Measurements from ENCODE around the gene RANBP6.
"Not testable (repeated sequence)": the region's sequence is repeated elsewhere in the genome, so short reads cannot be mapped to it uniquely, and the experiment has no call there.

Gene RANBP6

DNA sequence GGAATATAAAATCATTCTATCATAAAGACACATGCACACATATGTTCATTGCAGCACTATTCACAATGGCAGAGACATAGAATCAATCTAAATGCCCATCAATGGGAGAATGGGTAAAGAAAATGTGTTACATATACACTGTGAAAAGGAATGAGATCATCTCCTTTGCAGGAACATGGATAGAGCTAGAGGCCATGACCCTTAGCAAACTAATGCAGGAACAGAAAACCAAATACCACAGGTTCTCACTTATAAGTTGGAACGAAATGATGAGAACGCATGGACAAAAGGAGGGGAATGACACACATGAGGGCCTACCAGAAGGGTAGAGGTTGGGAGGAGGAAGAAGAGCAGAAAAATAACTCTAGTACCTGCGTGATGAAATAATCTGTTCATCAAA is 21.0 kb upstream of the RANBP6 start:
- H3K79me2 ChIP-seq (ENCODE audit: insufficient read depth, low read length) = no peaks in the 10 kb centered on the region
- no peaks in the 10 kb centered on the region for H4K20me1 ChIP-seq (ENCODE audit: insufficient read depth, low read length)
- H3K27me3 ChIP-seq (ENCODE audit: insufficient read depth, low read length) = no peaks in the 10 kb centered on the region; the same call in 1 of the 2 replicates
- H3K4me2 ChIP-seq (ENCODE audit: low read length) = no peak overlapping the region
- no peak overlapping the region for H3K27ac ChIP-seq (ENCODE audit: low read depth, low read length, poor library complexity, severe bottlenecking)
- H3K4me3 ChIP-seq (ENCODE audit: low read depth, low read length, poor library complexity, severe bottlenecking) = no peak overlapping the region
- no peak overlapping the region for H3K9ac ChIP-seq (ENCODE audit: low read length)
- no peaks in the 10 kb centered on the region for H3K9me2 ChIP-seq (ENCODE audit: low read depth, low read length)
- no peaks in the 10 kb centered on the region for H3K4me1 ChIP-seq (ENCODE audit: insufficient read depth, low read length, severe bottlenecking)
- no peak overlapping the region for H2AFZ ChIP-seq (ENCODE audit: low read length)
- no peaks in the 10 kb centered on the region for H3K36me3 ChIP-seq (ENCODE audit: insufficient read depth, low read length)
- TF ChIP-seq EZH2 (IDR thresholded peaks at IDR 0.05; ENCODE audit: borderline replicate concordance, low read length) = no peak
- H3K9me3 ChIP-seq (ENCODE audit: low read length) = no peaks in the 10 kb centered on the region
- H3F3A ChIP-seq (ENCODE audit: insufficient read depth, low read length) = no peaks in the 10 kb centered on the region

DNA sequence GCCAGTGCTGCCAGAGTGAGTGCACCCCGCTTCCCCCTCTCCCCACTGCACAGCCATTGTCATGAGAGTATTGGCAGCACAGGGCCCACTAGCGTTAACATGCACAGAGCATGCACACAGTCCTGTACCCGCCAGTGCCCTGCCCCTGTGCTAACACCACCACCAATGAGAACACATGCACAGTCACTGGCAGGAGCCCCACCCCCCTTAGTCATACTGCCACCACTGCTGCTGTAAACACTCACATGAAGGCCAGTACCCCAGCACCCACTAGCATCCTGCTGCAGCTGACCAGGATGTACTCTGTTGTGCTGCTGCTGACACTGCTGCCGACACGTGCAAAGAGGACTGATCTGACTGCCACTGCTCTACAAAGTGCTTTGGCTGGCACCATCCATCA is 19.5 kb upstream of the RANBP6 start:
- H4K20me1 ChIP-seq (ENCODE audit: insufficient read depth, low read length) = no peaks in the 10 kb centered on the region
- H3K9ac ChIP-seq (ENCODE audit: low read length) = no peak overlapping the region
- no peaks in the 10 kb centered on the region for H3F3A ChIP-seq (ENCODE audit: insufficient read depth, low read length)
- H3K27me3 ChIP-seq (ENCODE audit: insufficient read depth, low read length) = no peaks in the 10 kb centered on the region; the same call in 1 of the 2 replicates
- H3K79me2 ChIP-seq (ENCODE audit: insufficient read depth, low read length) = no peaks in the 10 kb centered on the region
- H3K9me3 ChIP-seq (ENCODE audit: low read length) = no peaks in the 10 kb centered on the region
- no peaks in the 10 kb centered on the region for H3K9me2 ChIP-seq (ENCODE audit: low read depth, low read length)
- no peak overlapping the region for H3K4me2 ChIP-seq (ENCODE audit: low read length)
- H3K27ac ChIP-seq (ENCODE audit: low read depth, low read length, poor library complexity, severe bottlenecking) = no peak overlapping the region
- no peak overlapping the region for H3K4me3 ChIP-seq (ENCODE audit: low read depth, low read length, poor library complexity, severe bottlenecking)
- no peak overlapping the region for H2AFZ ChIP-seq (ENCODE audit: low read length)
- TF ChIP-seq EZH2 (IDR thresholded peaks at IDR 0.05; ENCODE audit: borderline replicate concordance, low read length) = no peak
- TF ChIP-seq, protein P1, sequence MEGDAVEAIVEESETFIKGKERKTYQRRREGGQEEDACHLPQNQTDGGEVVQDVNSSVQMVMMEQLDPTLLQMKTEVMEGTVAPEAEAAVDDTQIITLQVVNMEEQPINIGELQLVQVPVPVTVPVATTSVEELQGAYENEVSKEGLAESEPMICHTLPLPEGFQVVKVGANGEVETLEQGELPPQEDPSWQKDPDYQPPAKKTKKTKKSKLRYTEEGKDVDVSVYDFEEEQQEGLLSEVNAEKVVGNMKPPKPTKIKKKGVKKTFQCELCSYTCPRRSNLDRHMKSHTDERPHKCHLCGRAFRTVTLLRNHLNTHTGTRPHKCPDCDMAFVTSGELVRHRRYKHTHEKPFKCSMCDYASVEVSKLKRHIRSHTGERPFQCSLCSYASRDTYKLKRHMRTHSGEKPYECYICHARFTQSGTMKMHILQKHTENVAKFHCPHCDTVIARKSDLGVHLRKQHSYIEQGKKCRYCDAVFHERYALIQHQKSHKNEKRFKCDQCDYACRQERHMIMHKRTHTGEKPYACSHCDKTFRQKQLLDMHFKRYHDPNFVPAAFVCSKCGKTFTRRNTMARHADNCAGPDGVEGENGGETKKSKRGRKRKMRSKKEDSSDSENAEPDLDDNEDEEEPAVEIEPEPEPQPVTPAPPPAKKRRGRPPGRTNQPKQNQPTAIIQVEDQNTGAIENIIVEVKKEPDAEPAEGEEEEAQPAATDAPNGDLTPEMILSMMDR (IDR thresholded peaks at IDR 0.05; ENCODE audit: low read length) = no peak
- H3K4me1 ChIP-seq (ENCODE audit: insufficient read depth, low read length, severe bottlenecking) = no peaks in the 10 kb centered on the region
- no peaks in the 10 kb centered on the region for H3K36me3 ChIP-seq (ENCODE audit: insufficient read depth, low read length)

DNA sequence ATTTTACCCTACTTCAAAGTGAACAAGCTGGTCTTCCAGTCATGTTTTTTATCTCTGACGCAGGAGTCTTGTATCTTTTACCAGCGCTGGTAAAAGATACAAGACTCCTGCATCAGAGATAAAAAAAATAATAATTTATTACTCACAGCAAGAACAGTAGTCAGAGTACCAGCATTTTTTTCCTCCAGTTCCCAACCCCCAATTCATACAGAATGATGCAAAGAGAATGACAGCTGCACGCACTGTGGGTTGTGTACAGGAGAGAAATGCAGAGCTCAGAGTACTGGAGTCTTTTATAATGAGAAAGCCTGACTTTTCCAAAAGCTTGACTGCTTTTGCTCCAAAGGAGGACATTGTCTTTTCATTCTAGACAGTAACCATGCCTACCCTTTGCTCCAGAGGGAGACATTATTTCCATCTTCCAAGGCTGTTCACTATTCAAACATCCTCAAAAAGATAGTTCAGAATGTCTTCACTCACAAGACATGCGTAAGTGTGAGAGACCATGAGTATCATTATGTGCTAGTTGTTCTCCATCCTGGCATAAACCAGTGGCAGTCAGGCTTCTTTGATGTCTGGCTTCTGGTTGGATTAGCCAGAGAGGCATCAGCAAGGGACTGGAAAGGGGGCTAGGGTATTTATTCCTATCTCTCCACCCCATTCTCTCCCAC is 14.3 kb upstream of the RANBP6 start:
- no peak for TF ChIP-seq EZH2 (IDR thresholded peaks at IDR 0.05; ENCODE audit: borderline replicate concordance, low read length)
- TF ChIP-seq, protein P1 (IDR thresholded peaks at IDR 0.05; ENCODE audit: low read length) = no peak
- Histone ChIP-seq H3K27ac (ENCODE audit: low read depth, low read length, poor library complexity, severe bottlenecking) (no peak overlapping the region), H3K27me3 (ENCODE audit: insufficient read depth, low read length) (no peaks in the 10 kb centered on the region), H3K9me2 (ENCODE audit: low read depth, low read length) (no peaks in the 10 kb centered on the region), H4K20me1 (ENCODE audit: insufficient read depth, low read length) (no peaks in the 10 kb centered on the region), H3K9me3 (ENCODE audit: low read length) (no peaks in the 10 kb centered on the region), H2AFZ (ENCODE audit: low read length) (no peak overlapping the region), H3K36me3 (ENCODE audit: insufficient read depth, low read length) (no peaks in the 10 kb centered on the region), H3K9ac (ENCODE audit: low read length) (no peak overlapping the region), H3K4me2 (ENCODE audit: low read length) (no peak overlapping the region), H3K79me2 (ENCODE audit: insufficient read depth, low read length) (no peaks in the 10 kb centered on the region), H3K4me3 (ENCODE audit: low read depth, low read length, poor library complexity, severe bottlenecking) (no peak overlapping the region), H3K4me1 (ENCODE audit: insufficient read depth, low read length, severe bottlenecking) (no peaks in the 10 kb centered on the region), H3F3A (ENCODE audit: insufficient read depth, low read length) (no peaks in the 10 kb centered on the region)

DNA sequence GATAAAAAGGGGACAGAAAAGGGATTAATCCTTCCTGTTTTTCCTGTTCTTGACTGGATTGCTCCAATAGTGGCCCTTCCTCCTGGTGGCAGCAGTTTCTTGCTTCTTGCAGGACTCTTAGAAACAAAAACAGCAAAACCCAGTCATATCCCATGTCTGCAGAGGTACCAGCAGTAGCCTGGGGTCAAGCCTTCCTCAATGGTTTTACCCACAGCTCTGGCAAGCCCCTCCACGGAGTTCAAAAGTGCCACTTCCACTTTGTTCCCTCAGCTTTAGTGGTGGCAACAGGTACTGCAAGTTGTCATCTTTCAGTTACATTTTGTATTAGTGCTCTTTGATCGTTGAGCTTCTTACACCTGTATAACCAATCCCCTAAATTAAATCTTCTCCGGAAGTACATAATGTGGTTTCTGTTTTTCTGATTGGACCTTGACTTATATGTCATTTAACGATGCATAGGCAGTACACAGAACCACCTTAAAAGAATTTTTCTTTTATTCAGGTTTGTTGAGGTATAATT is 8.7 kb upstream of the RANBP6 start:
- Histone ChIP-seq H3K36me3 (ENCODE audit: insufficient read depth, low read length) (no peaks in the 10 kb centered on the region; the same call in 1 of the 2 replicates), H3K4me2 (ENCODE audit: low read length) (no peak overlapping the region), H4K20me1 (ENCODE audit: insufficient read depth, low read length) (no peaks in the 10 kb centered on the region), H3K9ac (ENCODE audit: low read length) (no peak overlapping the region), H3K79me2 (ENCODE audit: insufficient read depth, low read length) (no peaks in the 10 kb centered on the region), H3K9me2 (ENCODE audit: low read depth, low read length) (no peaks in the 10 kb centered on the region), H3K27me3 (ENCODE audit: insufficient read depth, low read length) (no peaks in the 10 kb centered on the region), H3K9me3 (ENCODE audit: low read length) (no peaks in the 10 kb centered on the region), H3F3A (ENCODE audit: insufficient read depth, low read length) (no peaks in the 10 kb centered on the region), H2AFZ (ENCODE audit: low read length) (no peak overlapping the region), H3K27ac (ENCODE audit: low read depth, low read length, poor library complexity, severe bottlenecking) (no peak overlapping the region), H3K4me3 (ENCODE audit: low read depth, low read length, poor library complexity, severe bottlenecking) (no peak overlapping the region), H3K4me1 (ENCODE audit: insufficient read depth, low read length, severe bottlenecking) (no peaks in the 10 kb centered on the region)
- TF ChIP-seq, protein P1 (IDR thresholded peaks at IDR 0.05; ENCODE audit: low read length) = peak; percentile 56; the same call in 1 of the 2 replicates
- no peak for TF ChIP-seq EZH2 (IDR thresholded peaks at IDR 0.05; ENCODE audit: borderline replicate concordance, low read length)

DNA sequence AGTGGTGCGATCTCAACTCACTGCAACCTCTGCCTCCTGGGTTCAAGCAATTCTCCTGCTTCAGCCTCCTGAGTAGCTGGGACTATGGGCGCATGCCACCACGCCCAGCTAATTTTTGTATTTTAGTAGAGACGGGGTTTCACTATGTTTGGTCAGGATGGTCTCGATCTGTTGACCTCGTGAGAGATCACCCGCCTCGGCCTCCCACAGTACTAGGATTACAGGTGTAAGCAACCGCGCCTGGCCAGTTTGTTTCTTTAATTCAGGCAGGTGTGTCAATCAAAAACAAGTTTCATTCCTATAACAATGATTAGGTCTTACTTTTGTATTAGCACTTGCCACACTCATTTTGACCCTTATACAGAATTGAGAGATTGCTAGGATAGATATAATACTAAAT is 1.6 kb upstream of the RANBP6 start:
- H3F3A ChIP-seq (ENCODE audit: insufficient read depth, low read length); H3K27me3 ChIP-seq (ENCODE audit: insufficient read depth, low read length); H2AFZ ChIP-seq (ENCODE audit: low read length); H3K4me3 ChIP-seq (ENCODE audit: low read depth, low read length, poor library complexity, severe bottlenecking); H4K20me1 ChIP-seq (ENCODE audit: insufficient read depth, low read length); H3K9me2 ChIP-seq (ENCODE audit: low read depth, low read length); H3K4me2 ChIP-seq (ENCODE audit: low read length); H3K27ac ChIP-seq (ENCODE audit: low read depth, low read length, poor library complexity, severe bottlenecking); H3K9me3 ChIP-seq (ENCODE audit: low read length); H3K9ac ChIP-seq (ENCODE audit: low read length): not testable (repeated sequence)
- Histone ChIP-seq H3K36me3 (ENCODE audit: insufficient read depth, low read length) (peaks cover 25% of the 10 kb centered on the region), H3K79me2 (ENCODE audit: insufficient read depth, low read length) (peaks cover 17% of the 10 kb centered on the region), H3K4me1 (ENCODE audit: insufficient read depth, low read length, severe bottlenecking) (peaks cover 35% of the 10 kb centered on the region)

All from OCI-LY1 (cell line).